H1 (cell line): Measurements from ENCODE around the gene NKG7. TPM values are rescaled to one million over a fixed set of nuclear protein-coding genes. Genes with fewer than 3 reads are reported as not detected.

ENCODE experiments used
- CTCF ChIA-PET: fragments of 300-600 bp; sonication (Branson Sonifier 250); formaldehyde crosslinking; loops from one replicate; lab custom pipeline; 2021; ENCODE audit not compliant: partially characterized antibody; lab: Charles Lee
- POLR2A ChIA-PET: fragments of 300-600 bp; sonication (Branson Sonifier 250); formaldehyde crosslinking; loops from one replicate; lab custom pipeline; 2021; ENCODE audit warnings: inconsistent platforms; ENCODE audit not compliant: partially characterized antibody; lab: Charles Lee
- DNase-seq, 2 experiments: peaks; one replicate each; pipeline versions ENCODE4 v3.0.0 to v3.0.0-alpha.2; 2010 to 2022; ENCODE audit warnings: low spot score in 2 of 2, low read depth in 1 of 2, mixed read lengths in 1 of 2
- FAIRE-seq: peaks from 2 replicates; lab custom pipeline; 2011; peaks lifted over from hg19 to GRCh38; lab: Jason Lieb, UNC
- H2AFZ ChIP-seq: 2 replicates; pipeline ENCODE4 v1.8.1; 2012; ENCODE audit warnings: low read length, inconsistent platforms
- H2AK5ac ChIP-seq: 2 replicates; pipeline ENCODE4 v1.6.1; 2013; ENCODE audit warnings: low read depth, low read length
- H2BK120ac ChIP-seq: replicated peaks from 2 replicates; pipeline ENCODE3; 2013; ENCODE audit warnings: low read depth, low read length, inconsistent platforms
- H2BK12ac ChIP-seq: 2 replicates; pipeline ENCODE4 v1.6.1; 2013; ENCODE audit warnings: low read depth, low read length
- H2BK15ac ChIP-seq: 2 replicates; pipeline ENCODE4 v1.6.1; 2013; ENCODE audit warnings: low read length
- H2BK20ac ChIP-seq: 2 replicates; pipeline ENCODE4 v1.6.1; 2013; ENCODE audit warnings: low read length
- H2BK5ac ChIP-seq: 2 replicates; pipeline ENCODE4 v1.6.1; 2013; ENCODE audit warnings: low read depth, low read length
- H3K14ac ChIP-seq: 2 replicates; pipeline ENCODE4 v1.6.1; 2013; ENCODE audit warnings: inconsistent platforms; ENCODE audit not compliant: insufficient read length
- H3K18ac ChIP-seq: 2 replicates; pipeline ENCODE4 v1.6.1; 2013; ENCODE audit warnings: low read length; ENCODE audit errors: extremely low read depth
- H3K23ac ChIP-seq: 2 replicates; pipeline ENCODE4 v1.6.1; 2013; ENCODE audit warnings: inconsistent platforms; ENCODE audit not compliant: insufficient read length
- H3K23me2 ChIP-seq: 2 replicates; pipeline ENCODE4 v1.6.1; 2013; ENCODE audit warnings: low read depth, low read length
- H3K27ac ChIP-seq: 2 replicates; pipeline ENCODE4 v1.6.1; 2011; ENCODE audit warnings: low read depth, low read length, inconsistent platforms
- H3K27me3 ChIP-seq, 4 experiments: replicated peaks in 1 of 4; 1 replicate in 1 of 4; 2 replicates in 3 of 4; pipeline versions ENCODE4 v1.6.1 to v1.8.1; 2011 to 2013; ENCODE audit warnings: low read length in 3 of 4, mild to moderate bottlenecking in 3 of 4, inconsistent platforms in 2 of 4, mixed read lengths in 2 of 4, moderate library complexity in 1 of 4; ENCODE audit not compliant: control insufficient read depth in 3 of 4, insufficient read depth in 3 of 4; ENCODE audit errors: extremely low read depth in 1 of 4
- H3K36me3 ChIP-seq, 4 experiments: 2 replicates each; pipeline versions ENCODE4 v1.6.1 to v1.8.1; 2011 to 2013; ENCODE audit warnings: mild to moderate bottlenecking in 4 of 4, low read length in 3 of 4, moderate library complexity in 2 of 4, control low read depth in 1 of 4, inconsistent platforms in 1 of 4; ENCODE audit not compliant: insufficient read depth in 4 of 4, control insufficient read depth in 2 of 4
- H3K4ac ChIP-seq: replicated peaks from 2 replicates; pipeline ENCODE3; 2013; ENCODE audit warnings: low read length, low read depth, mixed read lengths, inconsistent platforms; ENCODE audit not compliant: insufficient read length
- H3K4me1 ChIP-seq, 4 experiments: replicated peaks in 1 of 4; 1 replicate in 1 of 4; 2 replicates in 3 of 4; pipeline versions ENCODE4 v1.6.1 to v1.8.1; 2011 to 2013; ENCODE audit warnings: low read length in 3 of 4, inconsistent platforms in 2 of 4, mixed read lengths in 1 of 4; ENCODE audit not compliant: insufficient read depth in 4 of 4, control insufficient read depth in 3 of 4
- H3K4me2 ChIP-seq, 2 experiments: 2 replicates each; pipeline versions ENCODE4 v1.6.1 to v1.8.1; 2011 to 2013; ENCODE audit warnings: low read depth in 2 of 2, low read length in 2 of 2, control low read depth in 1 of 2, inconsistent platforms in 1 of 2, mild to moderate bottlenecking in 1 of 2; ENCODE audit not compliant: insufficient read depth in 1 of 2
- H3K4me3 ChIP-seq, 4 experiments: fragments of 200-600, 300-600 bp in 1 of 4; sonication (generic), shearing (Covaris generic), sonication (Bioruptor Twin) in 1 of 4; 2 replicates each; pipeline versions ENCODE4 v1.5.1 to v1.8.1; 2011 to 2016; ENCODE audit warnings: low read length in 4 of 4, low read depth in 3 of 4, control low read depth in 2 of 4, inconsistent platforms in 2 of 4, mild to moderate bottlenecking in 2 of 4, mixed read lengths in 1 of 4, moderate library complexity in 1 of 4; ENCODE audit not compliant: insufficient read depth in 2 of 4; ENCODE audit errors: extremely low read depth in 1 of 4
- H3K56ac ChIP-seq: replicated peaks from 2 replicates; pipeline ENCODE3; 2013; ENCODE audit warnings: low read depth, mild to moderate bottlenecking, mixed read lengths, low read length, inconsistent platforms; ENCODE audit not compliant: insufficient read length
- H3K79me1 ChIP-seq: 2 replicates; pipeline ENCODE4 v1.6.1; 2013; ENCODE audit warnings: low read depth, low read length, control low read depth
- H3K79me2 ChIP-seq, 2 experiments: 2 replicates each; pipeline versions ENCODE4 v1.6.1 to v1.8.1; 2012 to 2013; ENCODE audit warnings: low read length in 2 of 2, mild to moderate bottlenecking in 2 of 2, inconsistent platforms in 1 of 2; ENCODE audit not compliant: insufficient read depth in 2 of 2, control insufficient read depth in 1 of 2
- H3K9ac ChIP-seq, 4 experiments: replicated peaks in 1 of 4; 1 replicate in 1 of 4; 2 replicates in 3 of 4; pipeline versions ENCODE4 v1.6.1 to v1.8.1; 2011 to 2013; ENCODE audit warnings: low read depth in 3 of 4, low read length in 3 of 4, control low read depth in 2 of 4, mild to moderate bottlenecking in 2 of 4, moderate library complexity in 2 of 4, inconsistent platforms in 1 of 4; ENCODE audit errors: extremely low read depth in 1 of 4
- H3K9me3 ChIP-seq, 2 experiments: 2 replicates each; pipeline versions ENCODE4 v1.6.1 to v1.8.1; 2012 to 2013; ENCODE audit warnings: mild to moderate bottlenecking in 2 of 2, moderate library complexity in 2 of 2, control low read depth in 1 of 2, inconsistent platforms in 1 of 2, low read depth in 1 of 2, low read length in 1 of 2, mixed read lengths in 1 of 2; ENCODE audit not compliant: insufficient read depth in 2 of 2
- H4K20me1 ChIP-seq, 2 experiments: replicated peaks in 1 of 2; 2 replicates each; pipeline versions ENCODE3 to v1.8.1; 2011 to 2013; ENCODE audit warnings: inconsistent platforms in 2 of 2, low read length in 2 of 2, mild to moderate bottlenecking in 1 of 2; ENCODE audit not compliant: insufficient read depth in 2 of 2, control insufficient read depth in 1 of 2
- H4K5ac ChIP-seq: 2 replicates; pipeline ENCODE4 v1.6.1; 2013; ENCODE audit warnings: low read length, low read depth, mixed read lengths, inconsistent platforms; ENCODE audit not compliant: insufficient read length
- H4K8ac ChIP-seq: 2 replicates; pipeline ENCODE4 v1.8.0; 2013; ENCODE audit warnings: mild to moderate bottlenecking, moderate library complexity, low read length, inconsistent platforms; ENCODE audit not compliant: insufficient read depth; ENCODE audit errors: extremely low read depth
- H4K91ac ChIP-seq: replicated peaks from 2 replicates; pipeline ENCODE3; 2013; ENCODE audit warnings: low read length, mixed read lengths, inconsistent platforms; ENCODE audit not compliant: insufficient read length
- CREB1 ChIP-seq: IDR thresholded peaks from 2 replicates; pipeline ENCODE4 v1.6.1; 2012; ENCODE audit warnings: inconsistent platforms
- EZH2 ChIP-seq: fragments of 200-600 bp; sonication (generic); IDR thresholded peaks from 2 replicates; pipeline ENCODE4 v1.7.1; 2012; ENCODE audit warnings: low read depth, mild to moderate bottlenecking, moderate library complexity, low read length, inconsistent platforms; ENCODE audit not compliant: severe bottlenecking
- FOSL1 ChIP-seq: IDR thresholded peaks from 2 replicates; pipeline ENCODE4 v1.6.1; 2011; ENCODE audit warnings: mild to moderate bottlenecking, low read depth, low read length, moderate library complexity; ENCODE audit not compliant: insufficient read depth
- GTF2F1 ChIP-seq: IDR thresholded peaks from 2 replicates; pipeline ENCODE4 v1.6.1; 2012; ENCODE audit warnings: low read depth, low read length, improper control_type of control experiment, borderline replicate concordance
- HDAC2 ChIP-seq, 2 experiments: fragments of 300-600 bp in 1 of 2; sonication (generic) in 1 of 2; IDR thresholded peaks; 2 replicates each; pipeline ENCODE4 v1.6.1; 2011 to 2012; ENCODE audit warnings: low read depth in 2 of 2, low read length in 2 of 2, mild to moderate bottlenecking in 2 of 2, moderate library complexity in 2 of 2, borderline replicate concordance in 1 of 2, inconsistent platforms in 1 of 2
- HDAC6 ChIP-seq: IDR thresholded peaks from one replicate; pipeline ENCODE4 v1.7.1; 2012; ENCODE audit warnings: low read depth, mild to moderate bottlenecking, inconsistent platforms, low read length, moderate library complexity
- KDM4A ChIP-seq: IDR thresholded peaks from one replicate; pipeline ENCODE4 v1.7.1; 2012; ENCODE audit warnings: low read depth, mild to moderate bottlenecking, moderate library complexity, low read length, inconsistent platforms; ENCODE audit not compliant: severe bottlenecking
- NANOG ChIP-seq: IDR thresholded peaks from 2 replicates; pipeline ENCODE4 v1.6.1; 2011; ENCODE audit warnings: low read length, low read depth, mild to moderate bottlenecking, inconsistent platforms; ENCODE audit not compliant: insufficient read depth, poor library complexity, severe bottlenecking
- RNF2 ChIP-seq: fragments of 200-900, 300-1000 bp; sonication (generic); IDR thresholded peaks from 2 replicates; pipeline ENCODE4 v1.7.1; 2016; ENCODE audit warnings: borderline replicate concordance, low read depth, mild to moderate bottlenecking, antibody characterized with exemption, low read length; ENCODE audit not compliant: poor library complexity, severe bottlenecking; ENCODE audit errors: missing control alignments
- RXRA ChIP-seq: IDR thresholded peaks from 2 replicates; pipeline ENCODE4 v1.6.1; 2011; ENCODE audit warnings: low read depth, mild to moderate bottlenecking, low read length, moderate library complexity; ENCODE audit not compliant: insufficient read depth
- TAF1 ChIP-seq: IDR thresholded peaks from 2 replicates; pipeline ENCODE4 v1.6.1; 2011; ENCODE audit warnings: mild to moderate bottlenecking, low read depth, low read length
- TCF12 ChIP-seq: IDR thresholded peaks from 2 replicates; pipeline ENCODE4 v1.6.1; 2011; ENCODE audit warnings: low read depth, mild to moderate bottlenecking, low read length
- WGBS, 2 experiments: shearing (Covaris generic) in 1 of 2; methylation state at CpG; one replicate each; pipeline versions ENCODE4 v1.1.6 to v1.1.7; 2013 to 2015; ENCODE audit warnings: low lambda C conversion rate in 2 of 2, mixed read lengths in 2 of 2, inconsistent platforms in 1 of 2, low coverage in 1 of 2, missing lambda C conversion rate in 1 of 2; ENCODE audit not compliant: insufficient replicate concordance in 2 of 2, insufficient coverage in 1 of 2, insufficient read length in 1 of 2; ENCODE audit errors: extremely low coverage in 1 of 2, missing lambda C conversion rate in 1 of 2; 5-methylcytosine and 5-hydroxymethylcytosine counted together
- polyA plus RNA-seq, 7 experiments: library from polyadenylated mRNA; depleted of rRNA in 3 of 7; stranded (reverse) in 5 of 7; unstranded in 2 of 7; fragments of >200 nt in 5 of 7; fragments of 200-250 nt in 2 of 7; gene quantifications; 1 replicate in 5 of 7; 2 replicates in 1 of 7; 4 replicates in 1 of 7; pipeline versions ENCODE4 v1.2.1 to v1.2.3, GENCODE V29; 2011 to 2013; ENCODE audit warnings: missing spikeins in 2 of 7, mixed read lengths in 2 of 7
- total RNA-seq: library from RNA; stranded (reverse); fragmentation: NEBNext Ultra II Directional; extraction: Animal tissue kit (Norgen Biotek cat#: 25700); gene quantifications from 2 replicates; pipeline ENCODE4 v1.2.1, GENCODE V29; 2021

NKG7 gene
- total and polyA plus RNA-seq, 2 of the 8 experiments (the other 6 are each of a cell fraction or from before 2014, with no cell fraction given), result not detected

DNA sequence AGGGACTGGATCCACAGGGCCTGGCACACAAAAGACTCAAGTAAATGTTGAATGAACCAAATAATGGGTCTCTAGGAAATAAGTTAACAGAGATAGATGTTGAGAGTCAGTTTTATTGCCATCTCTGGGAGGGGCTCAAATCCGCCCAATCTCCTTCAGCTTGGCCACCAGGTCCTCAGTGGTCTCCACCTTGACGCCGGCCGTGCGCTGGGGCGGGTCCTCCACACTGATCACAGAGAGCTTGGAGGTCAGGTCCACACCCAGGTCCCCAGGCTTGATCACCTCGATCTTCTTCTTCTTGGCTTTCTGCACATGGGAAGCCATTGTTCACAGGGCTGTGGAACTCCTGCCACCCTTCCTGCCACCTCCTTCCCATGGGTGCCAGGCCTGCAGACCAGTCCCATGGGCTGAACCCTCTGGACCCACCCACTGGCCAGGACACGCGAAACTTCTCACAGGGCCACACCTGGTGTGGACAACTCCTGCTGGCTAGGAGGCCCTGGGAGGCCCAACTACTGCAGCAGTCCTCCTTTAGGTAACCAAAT is 27.3 kb downstream of the NKG7 start:
- Histone ChIP-seq H3K9me3 (no peaks in the 10 kb centered on the region), H3K79me2 (no peaks in the 10 kb centered on the region), H4K91ac (no peak overlapping the region), H3K4me1 (peaks cover 0 to 17% (median 14%) of the 10 kb centered on the region in 4 experiments; a peak in 6 of 7 replicates), H3K18ac (no peak overlapping the region), H3K27me3 (peaks cover 0 to 18% (median 11%) of the 10 kb centered on the region in 4 experiments; a peak in 5 of 7 replicates), H3K9ac (no peak overlapping the region), H4K20me1 (peaks cover 0 to 3% of the 10 kb centered on the region in 2 experiments), H3K4me2 (no peak overlapping the region), H3K79me1 (no peaks in the 10 kb centered on the region), H3K23ac (no peak overlapping the region), H2BK15ac (no peak overlapping the region), H2AFZ (no peak overlapping the region), H3K4ac (no peak overlapping the region), H4K8ac (no peak overlapping the region; the same call in 1 of the 2 replicates), H2BK12ac (no peak overlapping the region), H2AK5ac (no peak overlapping the region), H2BK5ac (no peak overlapping the region), H4K5ac (no peak overlapping the region), H3K4me3 (no peak overlapping the region), H2BK20ac (no peak overlapping the region), H3K27ac (no peak overlapping the region), H3K56ac (no peak overlapping the region), H2BK120ac (no peak overlapping the region), H3K36me3 (no peaks in the 10 kb centered on the region; a peak in 1 of 8 replicates), H3K23me2 (peaks cover 8% of the 10 kb centered on the region; the same call in 1 of the 2 replicates), H3K14ac (no peak overlapping the region)
- ChIA-PET CTCF (interaction anchor here (0.9 to 1.1 kb wide), 2 partner anchors 33 to 41 kb away, joined by 3 to 4 read pairs; no protein-coding TSS in a partner anchor), POLR2A (interaction anchor here (1.1 kb wide), 1 partner anchor 28 kb away, joined by 3 read pairs; no protein-coding TSS in a partner anchor)
- FAIRE-seq, result no peak
- DNase-seq, result no peak
- WGBS, 2 experiments, result 93% methylated on average over 9 of the region's 9 CpGs; no CpG with 5 or more reads in 1 of the 2 experiments
- TF ChIP-seq HDAC2 (IDR thresholded peaks at IDR 0.05; ENCODE audit: borderline replicate concordance in 1 of 2, low read depth in 2 of 2, low read length in 2 of 2), result no peak
- TF ChIP-seq TCF12, result no peak
- TF ChIP-seq FOSL1, result no peak
- no peak for TF ChIP-seq EZH2
- no peak for TF ChIP-seq GTF2F1
- TF ChIP-seq CREB1, result no peak
- no peak for TF ChIP-seq NANOG
- no peak for TF ChIP-seq KDM4A
- TF ChIP-seq RXRA, result no peak
- TF ChIP-seq RNF2, result no peak
- TF ChIP-seq HDAC6, result no peak
- TF ChIP-seq TAF1, result no peak
